Liver (tissue), 3 donors: Measurements from ENCODE around the gene PSTPIP1.

Experiments
- EGR1 ChIP-seq, 2 donors: IDR thresholded peaks; 2 replicates each; pipeline ENCODE4 v1.6.1; 2016 to 2018; ENCODE audit warnings: antibody characterized with exemption in 2 of 2, low read depth in 2 of 2
- GABPA ChIP-seq, 2 donors: IDR thresholded peaks in 1 of 2; conservative IDR thresholded peaks in 1 of 2; 2 replicates each; pipeline ENCODE4 v1.6.1; 2016; ENCODE audit warnings: antibody characterized with exemption in 2 of 2, mild to moderate bottlenecking in 1 of 2, moderate library complexity in 1 of 2
- JUND ChIP-seq, 2 donors: IDR thresholded peaks; 2 replicates each; pipeline ENCODE4 v1.6.1; 2016; ENCODE audit warnings: antibody characterized with exemption in 2 of 2
- RAD21 ChIP-seq, 2 donors: IDR thresholded peaks; 2 replicates each; pipeline ENCODE4 v1.6.1; 2016; ENCODE audit warnings: antibody characterized with exemption in 2 of 2, mild to moderate bottlenecking in 2 of 2
- RXRA ChIP-seq, 2 donors: IDR thresholded peaks; 2 replicates each; pipeline ENCODE4 v1.6.1; 2017 to 2018; ENCODE audit warnings: antibody characterized with exemption in 2 of 2, mild to moderate bottlenecking in 1 of 2
- SP1 ChIP-seq: IDR thresholded peaks from 2 replicates; pipeline ENCODE4 v1.6.1; 2018; ENCODE audit warnings: antibody characterized with exemption, mild to moderate bottlenecking
- TAF1 ChIP-seq: conservative IDR thresholded peaks from 2 replicates; pipeline ENCODE4 v1.6.1; 2016; ENCODE audit warnings: antibody characterized with exemption, mild to moderate bottlenecking
- YY1 ChIP-seq: IDR thresholded peaks from 2 replicates; pipeline ENCODE4 v1.6.1; 2016; ENCODE audit warnings: antibody characterized with exemption, mild to moderate bottlenecking
- TF ChIP-seq, protein P1 (sequence below): fragments of 150-350 bp; IDR thresholded peaks from 2 replicates; pipeline ENCODE4 v1.5.1; 2017; ENCODE audit warnings: improper control_type of control experiment, low read depth, low read length; ENCODE audit not compliant: missing input control
- TF ChIP-seq, protein P2 (sequence below): IDR thresholded peaks from 2 replicates; pipeline ENCODE4 v1.6.1; 2016; ENCODE audit warnings: antibody characterized with exemption, mild to moderate bottlenecking
- TF ChIP-seq, protein P3 (sequence below): IDR thresholded peaks from 2 replicates; pipeline ENCODE4 v1.6.1; 2016; ENCODE audit warnings: antibody characterized with exemption
- TF ChIP-seq, protein P4 (sequence below): IDR thresholded peaks from 2 replicates; pipeline ENCODE4 v1.6.1; 2016; ENCODE audit warnings: antibody characterized with exemption
- TF ChIP-seq, protein P5 (sequence below): IDR thresholded peaks from 2 replicates; pipeline ENCODE4 v1.6.1; 2016; ENCODE audit warnings: antibody characterized with exemption
- donor health status: healthy.
- donor health status: healthy.

DNA sequence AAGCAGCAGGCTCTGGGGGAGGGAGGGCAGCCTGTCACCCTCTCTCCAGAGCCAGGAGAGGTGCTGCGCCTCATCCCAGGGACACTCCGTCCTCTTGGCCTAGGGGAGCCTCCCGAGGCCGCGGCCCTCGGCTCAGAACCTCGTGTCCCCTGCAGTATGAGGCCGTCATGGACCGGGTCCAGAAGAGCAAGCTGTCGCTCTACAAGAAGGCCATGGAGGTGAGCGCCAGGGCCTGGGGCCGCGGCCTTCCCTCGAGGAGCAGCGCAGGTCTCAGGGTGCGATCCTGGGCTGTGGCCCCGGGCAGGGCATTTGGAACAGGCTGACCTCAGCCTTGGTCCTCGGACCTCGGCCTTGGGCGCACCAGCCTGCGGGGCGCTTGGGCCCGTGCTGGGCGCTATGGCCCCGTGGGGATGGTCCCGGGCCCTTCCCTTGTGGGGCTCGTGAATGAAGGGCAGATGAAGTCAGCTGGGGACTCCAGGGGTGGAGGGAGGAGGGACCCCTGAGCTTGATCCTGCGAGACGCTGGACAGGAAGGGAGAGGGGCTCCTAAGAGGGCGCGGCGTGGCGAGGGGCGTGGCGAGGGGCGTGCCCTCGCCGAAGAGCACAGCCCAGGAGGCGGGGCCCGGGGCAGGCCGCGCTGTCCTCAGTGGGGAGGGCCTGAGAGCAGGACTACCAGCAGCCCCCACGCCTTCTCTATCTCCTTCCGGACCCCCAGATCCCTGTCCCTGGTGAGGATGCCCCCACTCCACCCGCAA is 32.9 kb downstream of the PSTPIP1 start:
- TF ChIP-seq, protein P1, sequence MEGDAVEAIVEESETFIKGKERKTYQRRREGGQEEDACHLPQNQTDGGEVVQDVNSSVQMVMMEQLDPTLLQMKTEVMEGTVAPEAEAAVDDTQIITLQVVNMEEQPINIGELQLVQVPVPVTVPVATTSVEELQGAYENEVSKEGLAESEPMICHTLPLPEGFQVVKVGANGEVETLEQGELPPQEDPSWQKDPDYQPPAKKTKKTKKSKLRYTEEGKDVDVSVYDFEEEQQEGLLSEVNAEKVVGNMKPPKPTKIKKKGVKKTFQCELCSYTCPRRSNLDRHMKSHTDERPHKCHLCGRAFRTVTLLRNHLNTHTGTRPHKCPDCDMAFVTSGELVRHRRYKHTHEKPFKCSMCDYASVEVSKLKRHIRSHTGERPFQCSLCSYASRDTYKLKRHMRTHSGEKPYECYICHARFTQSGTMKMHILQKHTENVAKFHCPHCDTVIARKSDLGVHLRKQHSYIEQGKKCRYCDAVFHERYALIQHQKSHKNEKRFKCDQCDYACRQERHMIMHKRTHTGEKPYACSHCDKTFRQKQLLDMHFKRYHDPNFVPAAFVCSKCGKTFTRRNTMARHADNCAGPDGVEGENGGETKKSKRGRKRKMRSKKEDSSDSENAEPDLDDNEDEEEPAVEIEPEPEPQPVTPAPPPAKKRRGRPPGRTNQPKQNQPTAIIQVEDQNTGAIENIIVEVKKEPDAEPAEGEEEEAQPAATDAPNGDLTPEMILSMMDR: no peak
- TF ChIP-seq, protein P2, sequence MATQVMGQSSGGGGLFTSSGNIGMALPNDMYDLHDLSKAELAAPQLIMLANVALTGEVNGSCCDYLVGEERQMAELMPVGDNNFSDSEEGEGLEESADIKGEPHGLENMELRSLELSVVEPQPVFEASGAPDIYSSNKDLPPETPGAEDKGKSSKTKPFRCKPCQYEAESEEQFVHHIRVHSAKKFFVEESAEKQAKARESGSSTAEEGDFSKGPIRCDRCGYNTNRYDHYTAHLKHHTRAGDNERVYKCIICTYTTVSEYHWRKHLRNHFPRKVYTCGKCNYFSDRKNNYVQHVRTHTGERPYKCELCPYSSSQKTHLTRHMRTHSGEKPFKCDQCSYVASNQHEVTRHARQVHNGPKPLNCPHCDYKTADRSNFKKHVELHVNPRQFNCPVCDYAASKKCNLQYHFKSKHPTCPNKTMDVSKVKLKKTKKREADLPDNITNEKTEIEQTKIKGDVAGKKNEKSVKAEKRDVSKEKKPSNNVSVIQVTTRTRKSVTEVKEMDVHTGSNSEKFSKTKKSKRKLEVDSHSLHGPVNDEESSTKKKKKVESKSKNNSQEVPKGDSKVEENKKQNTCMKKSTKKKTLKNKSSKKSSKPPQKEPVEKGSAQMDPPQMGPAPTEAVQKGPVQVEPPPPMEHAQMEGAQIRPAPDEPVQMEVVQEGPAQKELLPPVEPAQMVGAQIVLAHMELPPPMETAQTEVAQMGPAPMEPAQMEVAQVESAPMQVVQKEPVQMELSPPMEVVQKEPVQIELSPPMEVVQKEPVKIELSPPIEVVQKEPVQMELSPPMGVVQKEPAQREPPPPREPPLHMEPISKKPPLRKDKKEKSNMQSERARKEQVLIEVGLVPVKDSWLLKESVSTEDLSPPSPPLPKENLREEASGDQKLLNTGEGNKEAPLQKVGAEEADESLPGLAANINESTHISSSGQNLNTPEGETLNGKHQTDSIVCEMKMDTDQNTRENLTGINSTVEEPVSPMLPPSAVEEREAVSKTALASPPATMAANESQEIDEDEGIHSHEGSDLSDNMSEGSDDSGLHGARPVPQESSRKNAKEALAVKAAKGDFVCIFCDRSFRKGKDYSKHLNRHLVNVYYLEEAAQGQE: no peak
- TF ChIP-seq YY1: no peak
- no peak for TF ChIP-seq SP1
- TF ChIP-seq RAD21 (IDR thresholded peaks at IDR 0.05): no peak
- no peak for TF ChIP-seq TAF1
- no peak for TF ChIP-seq JUND (IDR thresholded peaks at IDR 0.05)
- no peak for TF ChIP-seq GABPA (IDR thresholded peaks at IDR 0.05 in 1 of 2, conservative IDR thresholded peaks at IDR 0.05 in 1 of 2)
- TF ChIP-seq, protein P3, sequence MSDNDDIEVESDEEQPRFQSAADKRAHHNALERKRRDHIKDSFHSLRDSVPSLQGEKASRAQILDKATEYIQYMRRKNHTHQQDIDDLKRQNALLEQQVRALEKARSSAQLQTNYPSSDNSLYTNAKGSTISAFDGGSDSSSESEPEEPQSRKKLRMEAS: no peak
- TF ChIP-seq, protein P4, sequence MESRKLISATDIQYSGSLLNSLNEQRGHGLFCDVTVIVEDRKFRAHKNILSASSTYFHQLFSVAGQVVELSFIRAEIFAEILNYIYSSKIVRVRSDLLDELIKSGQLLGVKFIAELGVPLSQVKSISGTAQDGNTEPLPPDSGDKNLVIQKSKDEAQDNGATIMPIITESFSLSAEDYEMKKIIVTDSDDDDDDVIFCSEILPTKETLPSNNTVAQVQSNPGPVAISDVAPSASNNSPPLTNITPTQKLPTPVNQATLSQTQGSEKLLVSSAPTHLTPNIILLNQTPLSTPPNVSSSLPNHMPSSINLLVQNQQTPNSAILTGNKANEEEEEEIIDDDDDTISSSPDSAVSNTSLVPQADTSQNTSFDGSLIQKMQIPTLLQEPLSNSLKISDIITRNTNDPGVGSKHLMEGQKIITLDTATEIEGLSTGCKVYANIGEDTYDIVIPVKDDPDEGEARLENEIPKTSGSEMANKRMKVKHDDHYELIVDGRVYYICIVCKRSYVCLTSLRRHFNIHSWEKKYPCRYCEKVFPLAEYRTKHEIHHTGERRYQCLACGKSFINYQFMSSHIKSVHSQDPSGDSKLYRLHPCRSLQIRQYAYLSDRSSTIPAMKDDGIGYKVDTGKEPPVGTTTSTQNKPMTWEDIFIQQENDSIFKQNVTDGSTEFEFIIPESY: no peak
- no peak for TF ChIP-seq RXRA (IDR thresholded peaks at IDR 0.05)
- TF ChIP-seq EGR1 (IDR thresholded peaks at IDR 0.05; ENCODE audit: low read depth in 2 of 2): no peak
- TF ChIP-seq, protein P5, sequence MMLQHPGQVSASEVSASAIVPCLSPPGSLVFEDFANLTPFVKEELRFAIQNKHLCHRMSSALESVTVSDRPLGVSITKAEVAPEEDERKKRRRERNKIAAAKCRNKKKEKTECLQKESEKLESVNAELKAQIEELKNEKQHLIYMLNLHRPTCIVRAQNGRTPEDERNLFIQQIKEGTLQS: no peak
